Muscle layer of colon (tissue), 2 donors: Measurements from ENCODE around the gene OR10R2.

ENCODE experiments used
- H3K27ac ChIP-seq: one replicate; pipeline ENCODE4 v1.7.0; 2013; ENCODE audit warnings: low read depth, mild to moderate bottlenecking, low read length, moderate library complexity
- H3K27me3 ChIP-seq, 2 donors: one replicate each; pipeline ENCODE4 v1.7.0; 2013; ENCODE audit warnings: low read length in 2 of 2, mild to moderate bottlenecking in 2 of 2; ENCODE audit not compliant: insufficient read depth in 2 of 2, control insufficient read depth in 1 of 2
- H3K36me3 ChIP-seq: one replicate; pipeline ENCODE4 v1.7.0; 2013; ENCODE audit warnings: mild to moderate bottlenecking, low read length; ENCODE audit not compliant: insufficient read depth
- H3K4me1 ChIP-seq: one replicate; pipeline ENCODE4 v1.7.0; 2013; ENCODE audit warnings: mild to moderate bottlenecking, low read length; ENCODE audit not compliant: insufficient read depth
- H3K4me3 ChIP-seq, 2 donors: one replicate each; pipeline ENCODE4 v1.7.0; 2013; ENCODE audit warnings: low read length in 2 of 2, low read depth in 1 of 2, mild to moderate bottlenecking in 1 of 2, moderate library complexity in 1 of 2
- H3K9ac ChIP-seq: one replicate; pipeline ENCODE4 v1.7.0; 2013; ENCODE audit warnings: low read length
- H3K9me3 ChIP-seq: one replicate; pipeline ENCODE4 v1.7.0; 2013; ENCODE audit warnings: mild to moderate bottlenecking, low read length
- donor health status: abdominal sarcoma.
- donor health status: Adenocarcinoma of cecum.

OR10R2 gene

GRCh38 chr1:158493054-158493453 is 21.0 kb downstream of the OR10R2 start:
- Histone ChIP-seq H3K4me1 (no peaks in the 10 kb centered on the region), H3K9ac (no peak overlapping the region), H3K4me3 (no peak overlapping the region), H3K9me3 (no peaks in the 10 kb centered on the region), H3K27ac (no peak overlapping the region), H3K36me3 (no peaks in the 10 kb centered on the region), H3K27me3 (no peaks in the 10 kb centered on the region)

GRCh38 chr1:158494796-158495195 is 22.8 kb downstream of the OR10R2 start:
- no peak overlapping the region for H3K9ac ChIP-seq

GRCh38 chr1:158496374-158496773 is 24.4 kb downstream of the OR10R2 start:
- Histone ChIP-seq H3K9me3 (no peaks in the 10 kb centered on the region), H3K4me3 (no peak overlapping the region), H3K27me3 (no peaks in the 10 kb centered on the region), H3K9ac (no peak overlapping the region), H3K36me3 (no peaks in the 10 kb centered on the region), H3K27ac (no peak overlapping the region), H3K4me1 (no peaks in the 10 kb centered on the region)

More at GRCh38 chr1:158494796-158495195, 22.8 kb downstream of the OR10R2 start:
- H3K9me3 ChIP-seq, result no peaks in the 10 kb centered on the region
- H3K4me1 ChIP-seq, result no peaks in the 10 kb centered on the region
- no peak overlapping the region for H3K4me3 ChIP-seq
- H3K36me3 ChIP-seq, result no peaks in the 10 kb centered on the region
- no peak overlapping the region for H3K27ac ChIP-seq
- H3K27me3 ChIP-seq, result no peaks in the 10 kb centered on the region

- no peaks in the 10 kb centered on the region for H3K36me3 ChIP-seq
These were observed 34.5 kb downstream of the OR10R2 start for GRCh38 chr1:158506369-158506987.

GRCh38 chr1:158507511-158507910 is 35.5 kb downstream of the OR10R2 start:
- H3K4me3 ChIP-seq, result no peak overlapping the region
- no peaks in the 10 kb centered on the region for H3K27me3 ChIP-seq
- no peaks in the 10 kb centered on the region for H3K4me1 ChIP-seq
- H3K36me3 ChIP-seq, result no peaks in the 10 kb centered on the region
- no peak overlapping the region for H3K27ac ChIP-seq
- no peak overlapping the region for H3K9ac ChIP-seq
- no peaks in the 10 kb centered on the region for H3K9me3 ChIP-seq

More at GRCh38 chr1:158506369-158506987, 34.5 kb downstream of the OR10R2 start:
- Histone ChIP-seq H3K27ac (no peak overlapping the region), H3K9ac (no peak overlapping the region), H3K9me3 (no peaks in the 10 kb centered on the region), H3K4me3 (no peak overlapping the region), H3K27me3 (no peaks in the 10 kb centered on the region), H3K4me1 (no peaks in the 10 kb centered on the region)

GRCh38 chr1:158509471-158510156 is 37.6 kb downstream of the OR10R2 start:
- H3K4me3 ChIP-seq, result no peak overlapping the region
- no peak overlapping the region for H3K9ac ChIP-seq
- no peaks in the 10 kb centered on the region for H3K27me3 ChIP-seq
- H3K27ac ChIP-seq, result no peak overlapping the region
- H3K36me3 ChIP-seq, result no peaks in the 10 kb centered on the region
- H3K4me1 ChIP-seq, result no peaks in the 10 kb centered on the region
- no peaks in the 10 kb centered on the region for H3K9me3 ChIP-seq

- no peaks in the 10 kb centered on the region for H3K36me3 ChIP-seq
- no peaks in the 10 kb centered on the region for H3K27me3 ChIP-seq
- no peaks in the 10 kb centered on the region for H3K4me1 ChIP-seq
- H3K27ac ChIP-seq, result no peak overlapping the region
- H3K9me3 ChIP-seq, result no peaks in the 10 kb centered on the region
- H3K4me3 ChIP-seq, result no peak overlapping the region
- no peak overlapping the region for H3K9ac ChIP-seq
These were observed 44.9 kb downstream of the OR10R2 start for GRCh38 chr1:158516966-158517365.

- Histone ChIP-seq H3K4me3 (no peak overlapping the region), H3K36me3 (no peaks in the 10 kb centered on the region), H3K9ac (no peak overlapping the region), H3K9me3 (no peaks in the 10 kb centered on the region), H3K27me3 (no peaks in the 10 kb centered on the region), H3K27ac (no peak overlapping the region), H3K4me1 (no peaks in the 10 kb centered on the region)
These were observed 48.0 kb downstream of the OR10R2 start for GRCh38 chr1:158520021-158520420.

GRCh38 chr1:158520955-158521665 is 49.1 kb downstream of the OR10R2 start:
- Histone ChIP-seq H3K36me3 (no peaks in the 10 kb centered on the region), H3K9ac (no peak overlapping the region), H3K27ac (no peak overlapping the region), H3K4me1 (no peaks in the 10 kb centered on the region), H3K4me3 (no peak overlapping the region), H3K27me3 (no peaks in the 10 kb centered on the region), H3K9me3 (no peaks in the 10 kb centered on the region)

- no peaks in the 10 kb centered on the region for H3K9me3 ChIP-seq
- no peaks in the 10 kb centered on the region for H3K4me1 ChIP-seq
- H3K27me3 ChIP-seq, result no peaks in the 10 kb centered on the region
- no peak overlapping the region for H3K9ac ChIP-seq
- H3K27ac ChIP-seq, result no peak overlapping the region
- no peaks in the 10 kb centered on the region for H3K36me3 ChIP-seq
- H3K4me3 ChIP-seq, result no peak overlapping the region
These were observed 49.6 kb downstream of the OR10R2 start for GRCh38 chr1:158521666-158522058.

- no peak overlapping the region for H3K4me3 ChIP-seq
- H3K36me3 ChIP-seq, result no peaks in the 10 kb centered on the region
- H3K9ac ChIP-seq, result no peak overlapping the region
- H3K9me3 ChIP-seq, result no peaks in the 10 kb centered on the region
- no peaks in the 10 kb centered on the region for H3K4me1 ChIP-seq
- no peak overlapping the region for H3K27ac ChIP-seq
- H3K27me3 ChIP-seq, result no peaks in the 10 kb centered on the region
These were observed 55.3 kb downstream of the OR10R2 start for GRCh38 chr1:158527190-158527815.
